Fibroblast of skin of abdomen (primary cell): ENCODE measurements around the gene TMEM87B.
"Not testable (repeated sequence)": the region's sequence is repeated elsewhere in the genome, so short reads cannot be mapped to it uniquely, and the experiment has no call there.

ENCODE experiments used
- DNase-seq: peaks from one replicate; pipeline ENCODE4 v3.0.0-alpha.2; 2013

Gene TMEM87B

DNA sequence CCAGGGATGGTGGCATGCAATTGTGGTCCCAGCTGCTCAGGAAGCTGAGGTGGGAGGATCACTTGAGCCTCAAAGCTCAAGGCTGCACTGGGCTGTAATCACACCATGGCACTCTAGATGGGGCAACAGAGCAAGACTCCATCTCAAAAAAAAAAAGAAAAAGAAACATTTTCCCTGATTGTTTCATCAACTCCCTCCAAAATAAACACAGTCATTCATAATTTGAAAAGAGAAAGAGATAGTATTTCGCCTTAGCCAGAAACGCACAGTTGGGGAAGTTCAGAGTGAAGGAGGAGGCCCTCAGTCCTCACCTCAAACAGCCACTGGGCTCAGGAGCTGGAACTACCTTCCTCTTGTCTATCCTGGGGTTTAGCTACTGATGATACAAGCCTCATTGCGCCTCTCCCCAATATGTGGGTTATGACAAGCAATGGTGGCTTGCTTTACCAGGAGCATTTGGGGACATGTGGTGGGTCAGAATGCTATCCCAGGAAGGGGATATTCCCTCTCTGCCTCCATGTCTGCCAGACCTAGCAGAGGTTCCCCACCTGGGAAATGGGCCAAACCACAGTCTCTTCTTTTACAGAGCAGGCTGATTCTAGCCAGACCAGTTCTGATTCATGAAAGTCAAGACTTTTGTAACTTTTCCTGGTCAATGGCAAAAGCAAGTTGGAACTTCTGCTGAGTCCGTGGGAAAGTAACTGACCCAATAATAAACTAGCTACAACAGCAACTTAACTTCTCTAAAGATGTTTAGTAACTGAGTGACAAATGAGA is 22.2 kb upstream of the TMEM87B start:
- DNase-seq: peak; percentile 76

DNA sequence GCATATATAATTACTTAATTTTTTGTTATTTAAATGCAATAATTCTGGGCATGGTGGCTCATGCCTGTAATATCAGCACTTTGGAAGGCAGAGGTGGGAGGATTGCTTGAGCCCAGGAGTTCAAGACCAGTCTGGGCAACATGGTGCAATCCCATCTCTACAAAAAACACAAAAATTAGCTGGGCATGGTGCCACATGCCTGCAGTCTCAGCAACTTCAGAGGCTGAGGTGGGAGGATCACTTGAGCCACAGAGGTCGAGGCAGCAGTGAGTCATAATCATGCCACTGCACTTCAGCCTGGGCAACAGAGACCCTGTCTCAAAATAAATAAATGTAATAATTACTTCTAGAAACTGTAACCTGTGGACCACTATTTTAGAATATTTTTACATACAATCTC is 21.5 kb upstream of the TMEM87B start:
- peak; percentile 17 for DNase-seq

DNA sequence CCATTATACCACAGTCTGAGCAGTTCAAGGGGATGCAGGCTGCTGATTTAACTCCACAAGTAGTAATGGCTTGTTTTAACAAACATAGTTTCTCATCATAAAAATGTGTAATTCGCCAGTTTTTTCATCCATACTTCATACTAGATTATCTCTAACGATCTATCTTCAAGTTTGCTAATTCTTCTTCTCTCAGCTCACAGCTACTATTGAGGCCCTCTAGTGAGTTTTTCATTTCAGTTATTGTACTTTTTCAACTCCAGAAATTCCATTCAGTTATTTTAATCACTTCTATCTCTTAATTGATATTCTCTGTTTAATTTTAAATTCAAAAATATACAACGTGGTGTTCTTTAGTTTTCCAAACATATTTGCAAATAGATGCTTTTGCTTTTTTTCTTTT is 20.1 kb upstream of the TMEM87B start:
- no peak for DNase-seq

DNA sequence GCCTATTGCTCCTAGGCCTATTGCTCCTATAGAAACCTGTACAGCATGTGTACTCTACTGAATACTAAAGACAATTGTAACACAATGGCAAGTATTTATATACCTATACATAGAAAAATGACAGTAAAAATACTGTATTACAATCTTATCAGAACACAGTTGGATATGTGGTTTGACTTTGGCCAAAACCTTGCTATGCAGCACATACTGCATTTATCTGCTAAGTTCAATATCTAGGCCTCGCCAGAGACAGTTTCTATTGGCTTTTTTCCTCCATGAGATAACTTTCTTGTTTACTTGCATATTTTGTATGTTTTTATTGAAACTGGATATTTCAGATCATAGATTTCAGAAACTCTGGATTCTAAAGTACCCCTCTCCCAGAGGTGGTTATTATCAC is 19.3 kb upstream of the TMEM87B start:
- DNase-seq: no peak

DNA sequence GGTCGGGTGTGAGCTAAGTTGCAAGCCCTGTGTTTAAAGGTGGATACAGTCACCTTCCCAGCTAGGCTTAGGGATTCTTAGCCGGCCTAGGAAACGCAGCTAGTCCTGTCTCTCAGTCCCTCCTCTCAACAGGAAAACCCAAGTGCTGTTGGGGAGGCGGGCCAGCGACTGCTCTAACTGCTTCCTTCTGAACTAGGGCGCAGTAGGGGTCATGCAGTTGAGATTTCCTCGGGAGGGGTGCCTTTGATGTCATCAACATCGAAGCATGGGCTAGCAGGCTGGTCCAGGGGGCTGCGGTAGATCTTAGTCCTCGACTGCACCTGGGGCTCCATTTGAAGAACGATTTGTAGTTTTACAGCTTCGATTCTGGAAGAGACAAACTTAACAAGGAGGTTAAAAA is 15.5 kb upstream of the TMEM87B start:
- DNase-seq: not testable (repeated sequence)

DNA sequence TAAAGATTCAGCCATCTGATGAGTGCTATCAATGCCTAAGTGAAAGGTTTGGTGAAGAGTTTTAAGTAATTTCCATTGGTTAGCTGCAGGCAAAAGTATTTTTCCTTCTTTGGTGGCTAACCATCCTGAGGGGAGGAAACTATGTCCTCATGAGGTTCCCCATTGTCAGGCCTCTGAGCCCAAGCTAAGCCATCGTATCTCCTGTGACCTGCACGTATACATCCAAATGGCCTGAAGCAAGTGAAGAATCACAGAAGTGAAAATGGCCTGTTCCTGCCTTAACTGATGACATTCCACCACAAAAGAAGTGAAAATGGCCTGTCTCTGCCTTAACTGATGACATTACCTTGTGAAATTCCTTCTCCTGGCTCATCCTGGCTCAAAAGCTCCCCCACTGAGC is 15.0 kb upstream of the TMEM87B start:
- DNase-seq: not testable (repeated sequence)

DNA sequence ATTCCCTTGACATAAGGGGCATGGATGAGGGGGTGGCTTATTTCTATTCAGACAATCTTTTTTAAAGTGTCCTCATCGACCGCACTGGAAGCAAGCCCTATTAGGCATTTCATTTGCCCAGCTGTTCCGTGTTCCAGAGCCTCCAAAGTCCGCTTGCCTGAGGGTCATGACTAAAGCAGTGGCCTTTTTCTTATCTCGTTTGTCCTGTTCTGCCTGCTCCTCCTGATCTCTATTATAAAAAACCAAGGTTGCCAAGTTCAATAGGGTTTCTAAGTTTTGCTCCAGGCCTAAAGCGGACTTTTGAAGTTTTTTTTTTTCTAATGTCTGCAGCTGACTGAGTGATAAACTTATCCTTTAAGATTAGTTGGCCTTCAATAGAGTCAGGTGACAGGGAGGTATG is 13.6 kb upstream of the TMEM87B start:
- not testable (repeated sequence) for DNase-seq

DNA sequence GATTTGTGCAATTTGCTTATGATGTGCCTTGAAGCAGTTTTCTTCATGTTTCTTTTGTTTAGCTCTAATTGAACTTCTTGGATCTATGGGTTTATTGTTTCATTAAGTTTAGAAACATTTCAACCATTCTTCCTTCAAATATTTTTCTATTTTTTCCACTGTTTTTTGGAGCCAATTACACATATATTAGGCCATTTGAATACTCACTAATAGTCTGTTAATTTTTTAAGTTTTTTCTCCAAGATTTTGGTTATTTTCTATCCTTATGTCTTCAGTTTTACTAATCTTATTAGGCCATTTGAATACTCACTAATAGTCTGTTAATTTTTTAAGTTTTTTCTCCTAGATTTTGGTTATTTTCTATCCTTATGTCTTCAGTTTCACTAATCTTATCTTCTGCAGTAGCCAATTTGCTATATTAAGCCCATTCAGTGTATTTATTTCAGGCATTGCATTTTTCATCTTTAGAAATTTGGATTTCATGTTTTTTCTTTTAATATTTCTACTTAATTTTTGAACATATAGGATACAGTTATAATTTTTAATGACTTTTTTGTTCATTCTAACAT is 9.5 kb upstream of the TMEM87B start:
- DNase-seq: no peak

DNA sequence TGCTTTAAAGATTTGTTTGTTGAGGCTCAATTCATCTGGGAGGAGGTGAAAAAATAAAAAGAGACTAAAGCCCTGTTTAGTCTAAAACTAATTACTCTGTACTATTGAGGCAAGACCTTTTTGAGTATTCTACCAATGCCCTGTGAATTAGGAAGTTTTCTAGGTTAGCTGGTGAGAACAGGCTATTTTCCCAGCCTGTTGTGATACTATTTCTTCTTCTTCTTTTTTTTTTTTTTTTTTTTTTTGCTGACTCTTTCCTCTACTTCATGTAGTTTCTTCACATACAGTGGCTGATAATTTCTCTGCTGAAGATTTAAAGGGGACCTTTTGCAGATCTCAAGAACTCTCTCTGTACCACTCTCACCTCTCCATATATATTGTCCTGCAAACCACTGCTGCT is 8.8 kb upstream of the TMEM87B start:
- no peak for DNase-seq

DNA sequence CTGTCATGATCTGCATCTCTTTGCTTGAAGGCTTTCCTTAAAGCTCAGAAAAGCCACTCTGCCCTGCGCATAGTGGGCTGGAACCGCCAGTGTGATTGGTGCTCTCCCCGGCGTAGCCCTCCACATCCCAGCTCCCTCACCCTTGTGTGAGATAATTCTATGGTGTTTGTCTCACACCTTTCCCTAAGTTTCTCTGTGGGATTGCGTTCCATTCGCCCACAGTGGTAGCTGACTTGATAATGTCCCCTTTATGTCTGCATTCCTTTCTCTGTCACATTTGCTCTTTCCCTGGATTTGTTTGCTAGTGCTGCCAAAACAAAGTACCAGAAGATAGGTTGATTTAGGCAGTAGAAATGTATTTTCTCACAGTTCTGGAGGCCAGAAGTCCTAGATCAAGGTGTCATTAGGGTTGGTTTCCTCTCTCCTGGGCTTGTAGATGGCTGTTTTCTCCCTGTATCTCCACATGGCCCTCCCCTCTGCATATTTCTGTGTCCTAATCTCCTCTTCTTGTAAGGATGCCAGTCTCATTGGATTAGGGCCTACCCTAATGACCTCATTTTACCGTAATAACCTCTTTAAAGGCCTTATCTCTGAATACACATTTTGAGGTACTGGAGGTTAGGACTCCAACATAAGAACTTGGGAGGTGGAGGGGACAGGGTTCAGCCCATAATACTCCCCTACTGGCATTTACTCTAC is 7.4 kb upstream of the TMEM87B start:
- DNase-seq: no peak

DNA sequence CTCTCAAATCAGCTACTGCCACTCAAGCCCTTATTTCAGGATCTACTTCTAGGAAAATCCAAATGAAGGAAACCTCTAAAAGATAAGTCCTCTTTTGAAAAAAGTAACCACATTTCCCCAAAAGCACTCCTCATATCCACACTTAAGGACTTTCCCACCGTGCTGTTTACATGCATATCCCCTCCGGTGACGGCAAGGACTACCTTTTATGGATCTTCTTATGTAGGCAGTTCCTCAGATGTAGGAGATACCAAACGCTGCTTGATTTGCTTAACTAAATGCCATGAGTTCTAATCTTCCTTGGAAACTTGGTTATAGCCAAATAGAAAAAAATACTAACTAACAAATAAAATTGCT is 6.9 kb upstream of the TMEM87B start:
- no peak for DNase-seq

DNA sequence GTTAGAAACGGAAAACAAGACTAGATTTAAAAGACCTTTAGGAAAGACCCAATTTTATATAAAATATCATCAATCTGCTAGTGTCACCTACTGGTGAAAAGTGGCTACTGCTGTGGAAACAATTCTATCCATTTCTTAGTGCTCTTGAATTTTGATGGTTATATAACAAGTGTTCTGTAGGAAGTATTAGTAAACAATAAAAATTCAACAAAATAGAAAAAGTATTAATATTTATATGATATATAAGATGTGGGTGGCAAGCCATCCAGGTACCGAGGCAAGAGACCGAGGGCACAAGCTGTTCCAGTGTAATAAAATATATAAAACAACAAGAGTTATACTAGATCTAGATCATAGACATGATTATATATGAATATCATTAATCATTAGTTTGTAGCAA is 6.2 kb upstream of the TMEM87B start:
- DNase-seq: peak; percentile 47

DNA sequence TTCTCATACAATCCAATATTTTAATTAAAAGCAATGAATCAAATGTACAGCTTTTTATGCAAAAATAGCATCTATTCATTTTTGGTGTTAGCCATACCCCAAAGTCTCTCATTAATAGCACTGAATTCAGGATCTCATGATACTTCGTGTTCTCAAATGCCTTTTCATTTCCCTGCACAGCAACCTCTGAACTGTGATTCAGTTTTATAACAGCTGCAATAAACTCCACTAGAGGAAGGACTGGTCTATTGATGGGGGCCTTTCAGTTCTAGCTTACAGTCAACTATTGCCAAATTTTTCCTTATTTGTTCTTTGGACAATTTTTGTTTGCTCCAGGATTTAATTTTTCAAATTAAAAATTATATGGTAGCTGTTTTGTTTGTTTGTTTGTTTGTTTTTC is 4.8 kb upstream of the TMEM87B start:
- DNase-seq: no peak

DNA sequence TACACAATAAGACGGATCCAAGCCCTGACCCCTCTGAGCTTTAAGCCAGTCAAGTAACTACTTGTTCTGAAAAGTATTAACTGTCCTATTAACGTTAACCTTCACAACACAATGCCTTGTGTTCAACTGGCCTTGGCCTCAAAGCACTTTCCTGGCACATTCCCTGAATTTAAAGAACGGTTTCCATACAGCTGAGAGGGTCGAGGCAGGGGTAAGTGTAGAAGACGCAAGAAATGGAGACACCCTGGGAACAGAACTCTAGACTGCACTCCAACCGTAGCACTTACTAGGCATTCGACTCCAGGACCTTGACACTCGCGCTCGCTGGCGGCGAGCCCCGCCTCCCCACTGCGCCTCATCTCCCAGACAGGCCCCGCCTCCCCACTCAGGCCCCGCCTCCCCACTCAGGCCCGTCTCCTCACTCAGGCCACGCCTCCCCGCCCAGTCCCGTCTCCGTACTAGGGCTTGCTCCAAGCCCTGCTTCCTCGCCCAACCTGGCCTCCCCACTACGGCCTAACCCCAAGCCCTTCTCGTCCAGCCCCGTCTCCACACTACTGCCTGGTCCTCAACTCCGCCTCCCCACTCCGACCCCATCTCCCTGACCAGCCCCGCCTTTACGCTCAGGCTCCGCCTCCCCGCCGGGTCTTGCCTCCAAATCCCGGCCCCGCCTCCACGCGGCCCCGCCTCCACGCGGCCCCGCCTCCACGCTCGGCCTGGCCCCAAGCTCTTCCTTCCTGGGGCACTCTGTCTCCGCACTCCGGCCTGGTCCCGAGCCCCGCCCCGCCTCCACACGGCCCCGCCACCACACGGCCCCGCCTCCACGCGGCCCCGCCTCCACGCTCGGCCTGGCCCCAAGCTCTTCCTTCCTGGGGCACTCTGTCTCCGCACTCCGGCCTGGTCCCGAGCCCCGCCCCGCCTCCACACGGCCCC is 887 bp upstream of the TMEM87B start:
- DNase-seq: peak; percentile 96

DNA sequence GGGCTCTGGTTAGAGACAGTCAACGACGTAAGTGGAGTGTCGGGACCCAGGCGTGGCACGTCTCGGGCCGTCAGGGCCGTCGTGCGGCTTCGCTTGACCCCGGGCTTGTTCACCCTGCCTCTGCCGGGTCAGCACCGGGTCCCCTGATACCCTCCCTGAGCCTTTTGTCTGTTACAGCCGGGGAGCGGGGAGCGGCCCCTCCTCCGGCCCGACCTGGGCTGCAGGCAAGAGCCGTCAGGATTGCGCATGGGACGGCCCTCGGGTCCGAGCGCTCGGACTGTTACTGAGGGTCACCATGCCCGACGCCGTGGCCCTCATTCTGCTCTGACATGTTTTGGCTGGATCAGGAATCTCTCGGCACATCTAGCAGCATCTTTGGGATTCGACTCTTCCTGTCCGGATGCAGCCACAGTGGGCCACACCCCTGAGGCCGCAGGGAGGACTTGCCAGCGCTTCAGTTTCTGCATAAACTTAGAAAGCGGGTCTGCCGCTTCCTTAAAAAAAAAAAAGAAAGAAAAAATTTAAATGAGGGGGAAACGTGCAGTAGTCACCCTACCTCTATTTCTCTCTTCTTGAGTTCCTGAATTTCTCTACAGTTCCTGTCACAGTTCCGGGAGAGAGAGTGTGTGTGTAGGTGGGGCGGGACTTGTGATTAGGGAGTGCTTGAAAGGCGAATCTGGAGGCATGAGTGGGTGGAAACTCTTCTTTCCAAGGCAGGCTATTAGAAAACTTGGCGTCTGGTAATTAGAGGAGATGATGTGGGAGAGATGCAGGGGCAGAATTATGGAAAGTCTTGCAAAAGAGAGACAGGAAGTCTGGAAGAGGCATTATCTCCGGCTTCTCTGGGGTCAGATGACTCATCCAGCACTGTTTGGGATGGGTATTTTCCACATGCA is 909 bp downstream of the TMEM87B start:
- peak; percentile 93 for DNase-seq

DNA sequence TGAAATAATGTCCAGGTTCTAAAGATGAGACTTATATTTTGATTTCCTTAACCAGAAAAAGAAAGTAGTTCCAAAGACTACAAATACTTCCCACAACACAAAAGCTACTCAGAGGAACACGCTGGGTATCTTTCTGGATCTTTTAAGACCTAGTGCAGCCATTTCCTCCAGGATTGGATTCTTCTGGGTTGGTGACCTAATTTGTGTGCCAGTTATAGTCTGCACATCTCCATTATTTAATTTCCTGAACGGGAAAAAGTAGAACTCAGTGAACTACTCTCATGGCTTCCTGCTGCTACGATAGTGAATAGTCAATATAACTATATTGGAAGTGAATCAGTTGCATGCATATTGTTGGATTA is 1.5 kb downstream of the TMEM87B start:
- no peak for DNase-seq

DNA sequence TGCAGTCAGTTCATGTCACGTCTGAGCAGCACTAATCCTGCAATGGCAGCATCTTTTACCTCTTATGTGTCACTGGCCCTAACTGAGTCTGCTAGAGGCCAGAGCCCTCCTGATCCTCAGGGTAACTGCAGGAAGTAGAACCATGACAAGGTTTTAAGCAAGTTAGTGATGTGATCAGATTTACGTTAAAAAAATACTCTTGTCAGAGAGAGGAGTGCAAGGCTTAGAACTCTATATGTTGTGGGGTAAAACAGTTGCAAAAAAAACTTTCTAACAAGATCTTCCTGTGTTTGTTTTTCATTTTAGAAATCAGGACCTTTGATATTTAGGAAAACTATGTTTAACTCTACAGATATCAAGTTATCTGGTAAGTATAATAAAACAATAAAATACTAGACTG is 4.6 kb downstream of the TMEM87B start:
- DNase-seq: no peak

DNA sequence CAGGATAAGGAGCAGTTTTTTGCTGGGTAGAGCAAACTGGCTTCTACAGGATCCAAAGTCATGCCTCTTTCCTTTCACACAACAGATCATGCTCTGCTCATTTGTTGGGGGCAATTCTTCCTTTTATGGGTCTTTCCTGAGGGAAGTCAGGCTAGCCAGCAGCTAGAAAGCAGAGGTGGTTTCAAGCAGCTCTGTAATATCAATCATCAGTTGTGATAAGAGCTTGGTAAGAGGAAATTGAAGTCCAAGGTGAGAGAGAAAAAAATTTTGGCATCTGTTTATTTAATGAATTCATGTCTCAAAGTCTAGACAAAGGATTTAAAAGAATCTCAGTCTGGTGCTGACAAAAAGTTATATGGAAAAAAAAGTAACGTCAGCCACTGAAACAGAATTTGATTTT is 6.2 kb downstream of the TMEM87B start:
- DNase-seq: no peak

DNA sequence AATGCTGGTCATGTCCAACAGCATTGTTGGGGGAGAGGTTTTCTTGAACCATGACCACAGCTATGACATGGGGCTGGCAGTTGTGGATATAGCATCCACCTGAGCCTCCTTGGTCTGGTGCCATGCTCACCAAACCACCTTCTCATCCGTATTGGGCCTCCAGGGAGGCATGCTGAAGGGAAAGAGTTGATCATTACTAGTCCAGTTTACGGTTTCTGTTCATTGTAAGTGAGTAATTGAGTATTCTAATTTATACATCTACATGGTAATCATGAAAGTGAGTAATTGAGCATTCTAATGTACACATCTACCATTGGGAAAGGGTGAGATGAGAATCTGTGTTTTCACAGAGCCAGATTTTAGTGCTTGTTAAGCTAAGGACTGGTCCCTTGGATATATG is 6.8 kb downstream of the TMEM87B start:
- DNase-seq: no peak

DNA sequence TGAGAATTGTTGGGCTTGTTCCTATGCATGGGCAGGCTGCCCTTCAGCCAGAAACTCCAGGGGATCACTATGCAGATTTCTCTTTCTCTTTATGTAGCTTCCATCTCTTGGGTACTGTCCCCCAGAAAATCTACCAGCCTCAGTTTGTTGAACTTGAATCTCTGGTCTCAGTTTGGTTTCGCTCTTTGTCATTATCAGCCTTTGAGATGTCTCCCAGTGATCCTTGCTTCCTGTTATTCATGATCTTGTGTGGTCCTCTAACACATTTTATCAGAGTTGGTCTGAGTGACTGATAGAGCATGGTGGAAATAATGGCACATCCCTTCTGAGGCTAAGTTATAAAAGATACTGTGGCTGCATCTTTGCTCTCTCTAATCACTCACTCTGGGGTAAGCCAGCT is 7.8 kb downstream of the TMEM87B start:
- DNase-seq: no peak

DNA sequence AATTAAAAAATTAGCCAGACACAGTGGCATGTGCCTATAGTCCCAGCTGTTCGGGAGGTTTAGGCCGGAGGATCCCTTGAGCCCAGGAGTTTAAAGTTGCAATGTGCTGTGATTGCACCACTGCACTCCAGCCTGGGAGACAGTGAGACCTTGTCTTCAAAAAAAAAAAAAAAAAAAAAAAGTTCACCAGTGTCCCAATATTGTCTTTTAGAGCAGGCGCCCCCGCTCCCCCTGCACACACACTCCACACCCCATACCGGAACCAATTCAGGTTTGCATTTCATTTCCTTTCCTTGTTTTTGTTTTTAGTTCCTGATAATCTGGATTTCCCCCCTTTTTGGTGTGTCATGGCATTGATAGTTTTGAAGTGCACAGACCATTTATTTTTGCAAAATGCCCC is 10.4 kb downstream of the TMEM87B start:
- DNase-seq: no peak

DNA sequence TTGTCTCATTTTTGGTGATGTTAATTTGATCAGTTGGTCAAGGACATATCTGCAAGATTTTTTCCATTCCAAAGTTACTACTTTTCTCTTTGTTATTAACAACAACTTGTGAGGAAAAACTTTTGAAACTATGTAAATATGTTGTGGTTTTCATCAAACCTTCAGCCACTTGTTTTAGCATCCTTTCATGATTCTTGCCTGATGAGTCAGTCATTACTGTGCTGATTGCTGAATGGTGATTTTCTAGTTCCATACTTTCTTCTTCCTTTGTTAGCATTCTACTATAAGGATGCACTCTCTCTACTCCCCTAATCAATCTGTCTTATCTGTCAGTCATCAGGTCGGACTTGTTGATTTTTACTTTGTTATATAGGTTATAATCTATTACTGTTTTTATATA is 10.9 kb downstream of the TMEM87B start:
- peak; percentile 82 for DNase-seq
